Panc1 (cell line): ENCODE results near the gene TBCB. TPM values are rescaled to one million over a fixed set of nuclear protein-coding genes. Genes with fewer than 3 reads are reported as not detected.

ENCODE experiments used
- ATAC-seq: fragments of 200-7000 bp; cut with Tn5 transposase; 2 replicates; pipeline ENCODE4 v1.9.1; 2020; ENCODE audit warnings: mild to moderate bottlenecking, moderate library complexity
- BruUV-seq: library from RNA; stranded (reverse); fragments of 400-500 nt; replicated peaks from 2 replicates; lab custom pipeline; 2021; lab: Mats Ljungman, UMichigan
- CTCF ChIA-PET: fragments of 300-600 bp; sonication (Branson Sonifier 250); formaldehyde crosslinking; loops from one replicate; lab custom pipeline; 2022; ENCODE audit warnings: antibody characterized with exemption; lab: Charles Lee
- POLR2A ChIA-PET: fragments of 300-600 bp; sonication (Branson Sonifier 250); formaldehyde crosslinking; loops from one replicate; lab custom pipeline; 2022; ENCODE audit warnings: antibody characterized with exemption; lab: Charles Lee
- DNase-seq: peaks from one replicate; pipeline ENCODE4 v3.0.0-alpha.2; 2010; ENCODE audit warnings: low read depth, low spot score
- H3K27ac ChIP-seq: 2 replicates; pipeline ENCODE4 v1.5.1; 2011; ENCODE audit warnings: mild to moderate bottlenecking, low read length, inconsistent platforms
- H3K27me3 ChIP-seq: fragments of 200-500 bp; sonication (Bioruptor generic); 2 replicates; pipeline ENCODE4 v1.6.0; 2014; ENCODE audit warnings: low read length, inconsistent platforms; ENCODE audit not compliant: control insufficient read depth, insufficient read depth
- H3K36me3 ChIP-seq: fragments of 200-500 bp; sonication (Bioruptor generic); 2 replicates; pipeline ENCODE4 v1.5.1; 2014; ENCODE audit warnings: inconsistent platforms, mild to moderate bottlenecking, low read length, moderate library complexity; ENCODE audit not compliant: control insufficient read depth, insufficient read depth
- H3K4me1 ChIP-seq: 2 replicates; pipeline ENCODE4 v1.5.1; 2011; ENCODE audit warnings: inconsistent platforms, mild to moderate bottlenecking, low read length, moderate library complexity; ENCODE audit not compliant: control insufficient read depth, insufficient read depth
- H3K4me3 ChIP-seq, 2 experiments: 2 replicates each; pipeline ENCODE4 v1.5.1; 2011 to 2012; ENCODE audit warnings: low read depth in 2 of 2, low read length in 2 of 2, mild to moderate bottlenecking in 2 of 2, inconsistent platforms in 1 of 2, moderate library complexity in 1 of 2
- H3K9me3 ChIP-seq: fragments of 200-500 bp; sonication (Bioruptor generic); 2 replicates; pipeline ENCODE4 v1.5.1; 2014; ENCODE audit warnings: low read depth, mild to moderate bottlenecking, inconsistent platforms, low read length, moderate library complexity; ENCODE audit not compliant: control insufficient read depth, insufficient read depth
- CTCF ChIP-seq: fragments of 450-650 bp; IDR thresholded peaks from 2 replicates; pipeline ENCODE4 v1.5.1; 2017; ENCODE audit warnings: mild to moderate bottlenecking
- POLR2AphosphoS5 ChIP-seq: IDR thresholded peaks from 2 replicates; pipeline ENCODE4 v1.6.1; 2012; ENCODE audit warnings: mild to moderate bottlenecking, low read depth, low read length, moderate library complexity
- REST ChIP-seq, 2 experiments: IDR thresholded peaks; 2 replicates each; pipeline ENCODE4 v1.6.1; 2011 to 2012; ENCODE audit warnings: low read depth in 2 of 2, control low read depth in 1 of 2, low read length in 1 of 2, mild to moderate bottlenecking in 1 of 2, moderate library complexity in 1 of 2; ENCODE audit not compliant: insufficient read depth in 1 of 2
- SIN3A ChIP-seq: IDR thresholded peaks from 2 replicates; pipeline ENCODE4 v1.6.1; 2012; ENCODE audit warnings: low read depth, mild to moderate bottlenecking, low read length, moderate library complexity, borderline replicate concordance; ENCODE audit not compliant: insufficient read depth
- TCF7L2 ChIP-seq: IDR thresholded peaks from 2 replicates; pipeline ENCODE4 v1.6.1; 2011; ENCODE audit warnings: mild to moderate bottlenecking, low read depth, low read length, inconsistent platforms
- in situ Hi-C: cut with HindIII; loops from 2 replicates; pipeline ENCODE4 v1.10.0; 2016; ENCODE audit warnings: low sequenced_read_pairs, low pct_unique_long_range_greater_than_20kb
- intact Hi-C: fragments of 100-400 bp; cut with micrococcal nuclease; formaldehyde crosslinking; loops from one replicate; pipeline ENCODE4 v1.10.0; 2022; ENCODE audit not compliant: unreplicated experiment
- total RNA-seq: library from RNA; stranded (reverse); gene quantifications from one replicate; pipeline ENCODE4 v1.2.1, GENCODE V29; 2021; ENCODE audit not compliant: unreplicated experiment

The TBCB gene
- total RNA-seq, 1 experiment from 2014 or later, result 496 TPM

DNA sequence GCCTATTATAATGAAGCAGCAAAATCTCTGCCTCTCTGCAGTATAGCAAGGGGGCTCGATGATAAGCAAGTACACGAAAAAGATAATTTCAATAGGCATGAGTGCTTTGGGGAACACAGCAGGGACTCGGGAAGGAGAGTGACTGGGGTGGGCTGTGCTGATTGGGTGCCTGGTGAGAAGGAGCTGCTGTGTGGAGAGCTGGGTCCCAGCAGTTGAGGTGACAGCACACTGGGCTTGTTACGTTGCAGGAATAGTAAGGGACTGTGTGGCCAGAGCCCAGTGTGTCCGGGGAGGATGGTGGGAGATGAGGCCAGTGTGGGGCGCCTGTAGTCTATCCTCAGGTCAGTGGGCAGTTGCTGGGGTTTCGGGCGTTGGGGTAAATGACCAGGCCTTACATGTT, 43.2 kb upstream of the TBCB start:
- DNase-seq (no peak), ATAC-seq (no peak; the same call in 1 of the 2 replicates)
- CTCF ChIA-PET, result no interaction called here
- H3K27ac ChIP-seq, result no peak overlapping the region
- peaks cover 7% of the 10 kb centered on the region; the same call in 1 of the 2 replicates for H3K4me1 ChIP-seq
- H3K4me3 ChIP-seq, result no peak overlapping the region
- no peaks in the 10 kb centered on the region for H3K27me3 ChIP-seq
- intact Hi-C loops, result no loop called here
- BruUV-seq, result no TSS peak
- POLR2A ChIA-PET, result no interaction called here
- in situ Hi-C loops, result no loop called here
- no peaks in the 10 kb centered on the region for H3K9me3 ChIP-seq
- H3K36me3 ChIP-seq, result peaks cover 27% of the 10 kb centered on the region; the same call in 1 of the 2 replicates
- no peak for TF ChIP-seq CTCF
- no peak for TF ChIP-seq TCF7L2
- no peak for TF ChIP-seq SIN3A
- TF ChIP-seq POLR2AphosphoS5, result no peak
- no peak for TF ChIP-seq REST (IDR thresholded peaks at IDR 0.05; ENCODE audit: insufficient read depth in 1 of 2, low read depth in 2 of 2, low read length in 1 of 2)

GRCh38 chr19:36073121-36073876, 42.0 kb upstream of the TBCB start:
- Histone ChIP-seq H3K27me3 (no peaks in the 10 kb centered on the region), H3K4me3 (no peak overlapping the region), H3K36me3 (peaks cover 24% of the 10 kb centered on the region; the same call in 1 of the 2 replicates), H3K4me1 (peaks cover 7% of the 10 kb centered on the region; the same call in 1 of the 2 replicates), H3K27ac (no peak overlapping the region), H3K9me3 (no peaks in the 10 kb centered on the region)
- intact Hi-C loops, result no loop called here
- ChIA-PET CTCF (no interaction called here), POLR2A (no interaction called here)
- ATAC-seq (no peak), DNase-seq (no peak)
- TF ChIP-seq POLR2AphosphoS5 (no peak), REST (IDR thresholded peaks at IDR 0.05; ENCODE audit: insufficient read depth in 1 of 2, low read depth in 2 of 2, low read length in 1 of 2) (peak; percentile 72 to 79)
- no TSS peak for BruUV-seq
- in situ Hi-C loops, result no loop called here
